Measurements from ENCODE around the gene MRPL21. TPM values are rescaled to one million over a fixed set of nuclear protein-coding genes. Genes with fewer than 3 reads are reported as not detected.

MRPL21 gene
- total and polyA plus RNA-seq, 2 of the 13 experiments (the other 11 are each of a cell fraction or from before 2014, with no cell fraction given): 61.5 to 100 TPM

DNA sequence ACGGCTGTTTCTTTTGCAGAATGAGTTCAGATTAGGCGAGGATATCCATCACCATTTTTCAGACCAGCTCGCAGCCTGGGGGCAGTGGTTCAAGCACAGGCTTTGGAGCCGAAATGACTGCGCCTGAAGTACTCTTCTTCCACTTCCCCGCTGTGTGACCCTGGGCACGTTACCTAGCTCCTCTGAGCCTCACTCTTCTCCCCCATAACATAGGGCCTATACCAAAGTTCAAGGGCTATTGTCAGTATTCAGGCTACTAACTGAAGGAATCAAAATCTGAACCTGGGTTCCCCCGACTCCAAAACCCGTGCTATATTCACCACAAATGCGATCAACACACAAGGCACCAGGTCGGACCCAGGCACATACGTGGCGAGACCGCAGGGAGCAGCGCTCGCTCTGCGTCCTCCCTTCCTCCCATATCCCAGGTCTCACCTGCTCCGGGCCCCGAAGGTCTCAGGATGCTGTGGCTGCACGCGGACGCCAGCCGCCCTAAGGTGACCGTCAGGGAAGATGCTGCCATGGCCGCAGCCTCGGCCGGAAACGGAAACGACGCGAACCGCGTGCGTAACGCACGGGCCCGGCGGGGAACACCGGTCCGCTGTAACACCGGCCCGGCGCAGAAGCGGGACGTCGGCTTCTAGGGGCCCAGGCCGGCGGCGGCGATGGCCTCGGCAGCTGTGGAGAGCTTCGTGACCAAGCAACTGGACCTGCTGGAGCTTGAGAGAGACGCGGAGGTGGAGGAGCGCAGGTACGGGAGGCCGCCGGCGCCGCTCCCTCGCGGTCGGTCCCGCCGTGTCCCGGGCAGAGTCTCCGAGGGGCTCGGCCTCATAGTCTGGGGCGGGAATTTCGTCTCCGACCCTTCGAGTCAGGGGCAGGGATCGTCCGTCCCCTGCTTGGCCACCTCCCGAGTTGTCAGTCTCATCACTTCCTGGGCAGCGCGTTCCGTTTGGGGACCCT lies at the start of gene MRPL21, which contains the start of gene IGHMBP2 (continued):
- TF ChIP-seq ZFP82 (CRISPR knock-in tag; IDR thresholded peaks at IDR 0.05; ENCODE audit: borderline replicate concordance): 0 out of 2 replicates have a peak, but pooled peaks have one; percentile 63
- TF ChIP-seq, protein P1, sequence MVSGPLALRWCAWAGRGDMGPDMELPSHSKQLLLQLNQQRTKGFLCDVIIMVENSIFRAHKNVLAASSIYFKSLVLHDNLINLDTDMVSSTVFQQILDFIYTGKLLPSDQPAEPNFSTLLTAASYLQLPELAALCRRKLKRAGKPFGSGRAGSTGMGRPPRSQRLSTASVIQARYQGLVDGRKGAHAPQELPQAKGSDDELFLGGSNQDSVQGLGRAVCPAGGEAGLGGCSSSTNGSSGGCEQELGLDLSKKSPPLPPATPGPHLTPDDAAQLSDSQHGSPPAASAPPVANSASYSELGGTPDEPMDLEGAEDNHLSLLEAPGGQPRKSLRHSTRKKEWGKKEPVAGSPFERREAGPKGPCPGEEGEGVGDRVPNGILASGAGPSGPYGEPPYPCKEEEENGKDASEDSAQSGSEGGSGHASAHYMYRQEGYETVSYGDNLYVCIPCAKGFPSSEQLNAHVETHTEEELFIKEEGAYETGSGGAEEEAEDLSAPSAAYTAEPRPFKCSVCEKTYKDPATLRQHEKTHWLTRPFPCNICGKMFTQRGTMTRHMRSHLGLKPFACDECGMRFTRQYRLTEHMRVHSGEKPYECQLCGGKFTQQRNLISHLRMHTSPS (CRISPR knock-in tag; IDR thresholded peaks at IDR 0.05; ENCODE audit: low read depth): no peak
- TF ChIP-seq, protein P2, sequence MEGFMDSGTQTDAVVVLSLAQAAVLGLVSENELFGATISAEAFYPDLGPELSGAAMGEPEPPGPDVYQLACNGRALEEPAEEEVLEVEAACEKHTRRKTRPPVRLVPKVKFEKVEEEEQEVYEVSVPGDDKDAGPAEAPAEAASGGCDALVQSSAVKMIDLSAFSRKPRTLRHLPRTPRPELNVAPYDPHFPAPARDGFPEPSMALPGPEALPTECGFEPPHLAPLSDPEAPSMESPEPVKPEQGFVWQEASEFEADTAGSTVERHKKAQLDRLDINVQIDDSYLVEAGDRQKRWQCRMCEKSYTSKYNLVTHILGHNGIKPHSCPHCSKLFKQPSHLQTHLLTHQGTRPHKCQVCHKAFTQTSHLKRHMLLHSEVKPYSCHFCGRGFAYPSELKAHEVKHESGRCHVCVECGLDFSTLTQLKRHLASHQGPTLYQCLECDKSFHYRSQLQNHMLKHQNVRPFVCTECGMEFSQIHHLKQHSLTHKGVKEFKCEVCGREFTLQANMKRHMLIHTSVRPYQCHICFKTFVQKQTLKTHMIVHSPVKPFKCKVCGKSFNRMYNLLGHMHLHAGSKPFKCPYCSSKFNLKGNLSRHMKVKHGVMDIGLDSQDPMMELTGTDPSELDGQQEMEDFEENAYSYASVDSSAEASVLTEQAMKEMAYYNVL (CRISPR knock-in tag; IDR thresholded peaks at IDR 0.05; ENCODE audit: borderline replicate concordance): peak; percentile 95
- no peak for TF ChIP-seq BHLHE40 (IDR thresholded peaks at IDR 0.05; ENCODE audit: low read length)
- peak; percentile 97 for TF ChIP-seq TAF1 (CRISPR knock-in tag; IDR thresholded peaks at IDR 0.05)
- no peak for TF ChIP-seq CHD2 (IDR thresholded peaks at IDR 0.05; ENCODE audit: low read depth, low read length)
- TF ChIP-seq SOX6 (IDR thresholded peaks at IDR 0.05): no peak
- TF ChIP-seq SOX6 (CRISPR knock-in tag; IDR thresholded peaks at IDR 0.05): peak; percentile 80
- no peak for TF ChIP-seq IKZF1 (IDR thresholded peaks at IDR 0.05)
- TF ChIP-seq TEAD2 (CRISPR knock-in tag; IDR thresholded peaks at IDR 0.05): 0 out of 2 replicates have a peak, but pooled peaks have one; percentile 67
- TF ChIP-seq CC2D1A (CRISPR knock-in tag; IDR thresholded peaks at IDR 0.05): no peak
- TF ChIP-seq HDAC2 (CRISPR knock-in tag; IDR thresholded peaks at IDR 0.05): peak; percentile 92
- TF ChIP-seq ZNF224 (CRISPR knock-in tag; IDR thresholded peaks at IDR 0.05): peak; percentile 93
- TF ChIP-seq NCOA1 (CRISPR knock-in tag; IDR thresholded peaks at IDR 0.05): no peak; the same call in 1 of the 2 replicates
- no peak for TF ChIP-seq ZNF546 (CRISPR knock-in tag; conservative IDR thresholded peaks at IDR 0.05)
- no peak for TF ChIP-seq ZSCAN22 (CRISPR knock-in tag; IDR thresholded peaks at IDR 0.05)
- peak; percentile 17; the same call in 1 of the 2 replicates for TF ChIP-seq ZNF644 (CRISPR knock-in tag; IDR thresholded peaks at IDR 0.05; ENCODE audit: low read depth)
- no peak for TF ChIP-seq THYN1 (CRISPR knock-in tag; IDR thresholded peaks at IDR 0.05; ENCODE audit: borderline replicate concordance, low read depth)
- peak; percentile 94; the same call in 1 of the 2 replicates for TF ChIP-seq TBP (CRISPR knock-in tag; IDR thresholded peaks at IDR 0.05)
- peak; percentile 38; the same call in 1 of the 2 replicates for TF ChIP-seq EED (CRISPR knock-in tag; IDR thresholded peaks at IDR 0.05)
- TF ChIP-seq NCOR1 (IDR thresholded peaks at IDR 0.05; ENCODE audit: borderline replicate concordance, low read length): no peak
- no peak for TF ChIP-seq SP1 (IDR thresholded peaks at IDR 0.05)
- peak; percentile 96 for TF ChIP-seq SP1 (CRISPR knock-in tag; IDR thresholded peaks at IDR 0.05)
- peak; percentile 87 for TF ChIP-seq ZBTB38 (CRISPR knock-in tag; IDR thresholded peaks at IDR 0.05)
- TF ChIP-seq ZNF891 (CRISPR knock-in tag; IDR thresholded peaks at IDR 0.05): peak; percentile 49; the same call in 1 of the 2 replicates
- peak; percentile 62; the same call in 1 of the 2 replicates for TF ChIP-seq ZNF678 (CRISPR knock-in tag; IDR thresholded peaks at IDR 0.05)
- no peak for TF ChIP-seq RBM22 (optimal IDR thresholded peaks at IDR 0.05; ENCODE audit: low read length)
- TF ChIP-seq ZBTB42 (CRISPR knock-in tag; IDR thresholded peaks at IDR 0.05): no peak; the same call in 1 of the 2 replicates
- TF ChIP-seq, protein P3, sequence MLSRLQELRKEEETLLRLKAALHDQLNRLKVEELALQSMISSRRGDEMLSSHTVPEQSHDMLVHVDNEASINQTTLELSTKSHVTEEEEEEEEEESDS (CRISPR knock-in tag; IDR thresholded peaks at IDR 0.05; ENCODE audit: borderline replicate concordance): no peak

Measured in HepG2 (cell line).